HEK293 (cell line): ENCODE data around the gene FAF2.
A peak's percentile ranks its signal among the peaks of the same experiment; 100 is the strongest.

Experiments used
- CTCF ChIA-PET: fragments of 350-600 bp; formaldehyde crosslinking; extraction: SDS; loops from one replicate; lab custom pipeline; 2021; ENCODE audit warnings: antibody characterized with exemption; lab: Yijun Ruan, JAX
- POLR2A ChIA-PET: fragments of 300-600 bp; formaldehyde crosslinking; extraction: SDS; loops from one replicate; lab custom pipeline; 2020; ENCODE audit warnings: antibody characterized with exemption, inconsistent platforms; lab: Yijun Ruan, JAX
- H3K27ac ChIP-seq: fragments of 200-500 bp; sonication (Bioruptor generic); 2 replicates; pipeline ENCODE4 v1.5.1; 2014; ENCODE audit warnings: low read depth, low read length, control low read depth, inconsistent platforms; ENCODE audit errors: extremely low read depth
- H3K36me3 ChIP-seq, 2 experiments: fragments of 200-500 bp in 1 of 2; sonication (Bioruptor generic) in 1 of 2; 1 replicate in 1 of 2; 2 replicates in 1 of 2; pipeline ENCODE4 v1.5.1; 2014 to 2017; ENCODE audit warnings: inconsistent platforms in 2 of 2, low read length in 2 of 2; ENCODE audit not compliant: control insufficient read depth in 2 of 2, insufficient read depth in 1 of 2
- H3K4me1 ChIP-seq: fragments of 200-500 bp; sonication (Bioruptor generic); 2 replicates; pipeline ENCODE4 v1.5.1; 2014; ENCODE audit warnings: mild to moderate bottlenecking, low read length, inconsistent platforms; ENCODE audit not compliant: control insufficient read depth, insufficient read depth
- H3K4me3 ChIP-seq: 2 replicates; pipeline ENCODE4 v1.5.1; 2011; ENCODE audit warnings: low read depth, mild to moderate bottlenecking, control low read depth, low read length, moderate library complexity
- H3K9me3 ChIP-seq: fragments of 200-500 bp; sonication (Bioruptor generic); 2 replicates; pipeline ENCODE4 v1.5.1; 2014; ENCODE audit warnings: low read depth, low read length, inconsistent platforms; ENCODE audit not compliant: control insufficient read depth, insufficient read depth
- HOXD13 ChIP-seq: sonication (generic); formaldehyde crosslinking; IDR thresholded peaks from 2 replicates; pipeline ENCODE4 v1.8.0; 2022; ENCODE audit warnings: missing genetic modification reagents, borderline replicate concordance
- REST ChIP-seq: fragments of 450-650 bp; formaldehyde crosslinking; IDR thresholded peaks from 2 replicates; pipeline ENCODE4 v1.5.1; 2016; ENCODE audit warnings: missing biosample characterization, missing genetic modification characterization
- ZBTB7A ChIP-seq: fragments of 450-650 bp; formaldehyde crosslinking; IDR thresholded peaks from 2 replicates; pipeline ENCODE4 v1.5.1; 2016; ENCODE audit warnings: low read depth, missing biosample characterization, missing genetic modification characterization
- ZNF16 ChIP-seq: fragments of 450-650 bp; formaldehyde crosslinking; IDR thresholded peaks from 2 replicates; pipeline ENCODE4 v1.5.1; 2016; ENCODE audit warnings: low read depth, missing biosample characterization, missing genetic modification characterization
- ZNF169 ChIP-seq: fragments of 450-650 bp; formaldehyde crosslinking; IDR thresholded peaks from 2 replicates; pipeline ENCODE4 v1.5.1; 2016; ENCODE audit warnings: missing biosample characterization, missing genetic modification characterization
- ZNF302 ChIP-seq: fragments of 450-650 bp; formaldehyde crosslinking; IDR thresholded peaks from 2 replicates; pipeline ENCODE4 v1.5.1; 2016; ENCODE audit warnings: missing biosample characterization, missing genetic modification characterization, low read depth
- ZNF311 ChIP-seq: fragments of 450-650 bp; formaldehyde crosslinking; IDR thresholded peaks from 2 replicates; pipeline ENCODE4 v1.5.1; 2017; ENCODE audit warnings: missing biosample characterization, missing genetic modification characterization, borderline replicate concordance
- ZNF350 ChIP-seq: fragments of 450-650 bp; formaldehyde crosslinking; IDR thresholded peaks from 2 replicates; pipeline ENCODE4 v1.5.0; 2017; ENCODE audit warnings: missing biosample characterization, mild to moderate bottlenecking, missing genetic modification characterization
- ZNF362 ChIP-seq: fragments of 450-650 bp; formaldehyde crosslinking; IDR thresholded peaks from 2 replicates; pipeline ENCODE4 v1.5.1; 2016; ENCODE audit warnings: missing biosample characterization, missing genetic modification characterization
- ZNF529 ChIP-seq: fragments of 450-650 bp; formaldehyde crosslinking; IDR thresholded peaks from 2 replicates; pipeline ENCODE4 v1.5.1; 2017; ENCODE audit warnings: missing genetic modification characterization, missing biosample characterization; ENCODE audit not compliant: insufficient replicate concordance
- ZNF585B ChIP-seq: fragments of 450-650 bp; formaldehyde crosslinking; IDR thresholded peaks from 2 replicates; pipeline ENCODE4 v1.5.1; 2016; ENCODE audit warnings: missing biosample characterization, missing genetic modification characterization
- ZNF645 ChIP-seq: fragments of 450-650 bp; formaldehyde crosslinking; IDR thresholded peaks from 2 replicates; pipeline ENCODE4; 2016; ENCODE audit warnings: missing biosample characterization, missing genetic modification characterization
- ZNF791 ChIP-seq: fragments of 450-650 bp; formaldehyde crosslinking; IDR thresholded peaks from 2 replicates; pipeline ENCODE4 v1.5.1; 2016; ENCODE audit warnings: missing biosample characterization, missing genetic modification characterization
- ZNF830 ChIP-seq: fragments of 450-650 bp; IDR thresholded peaks from 2 replicates; pipeline ENCODE4 v1.5.0; 2018; ENCODE audit warnings: missing biosample characterization, missing genetic modification characterization, low read depth, mild to moderate bottlenecking, moderate library complexity
- ZNF843 ChIP-seq: fragments of 450-650 bp; formaldehyde crosslinking; IDR thresholded peaks from 2 replicates; pipeline ENCODE4 v1.5.1; 2016; ENCODE audit warnings: missing biosample characterization, missing genetic modification characterization
- ZSCAN23 ChIP-seq: fragments of 450-650 bp; formaldehyde crosslinking; IDR thresholded peaks from 2 replicates; pipeline ENCODE4 v1.5.1; 2016; ENCODE audit warnings: missing biosample characterization, missing genetic modification characterization
- TF ChIP-seq, protein P1 (sequence below): fragments of 450-650 bp; formaldehyde crosslinking; IDR thresholded peaks from 2 replicates; pipeline ENCODE4 v1.5.1; 2017; ENCODE audit warnings: missing biosample characterization, missing genetic modification characterization

The FAF2 gene

DNA sequence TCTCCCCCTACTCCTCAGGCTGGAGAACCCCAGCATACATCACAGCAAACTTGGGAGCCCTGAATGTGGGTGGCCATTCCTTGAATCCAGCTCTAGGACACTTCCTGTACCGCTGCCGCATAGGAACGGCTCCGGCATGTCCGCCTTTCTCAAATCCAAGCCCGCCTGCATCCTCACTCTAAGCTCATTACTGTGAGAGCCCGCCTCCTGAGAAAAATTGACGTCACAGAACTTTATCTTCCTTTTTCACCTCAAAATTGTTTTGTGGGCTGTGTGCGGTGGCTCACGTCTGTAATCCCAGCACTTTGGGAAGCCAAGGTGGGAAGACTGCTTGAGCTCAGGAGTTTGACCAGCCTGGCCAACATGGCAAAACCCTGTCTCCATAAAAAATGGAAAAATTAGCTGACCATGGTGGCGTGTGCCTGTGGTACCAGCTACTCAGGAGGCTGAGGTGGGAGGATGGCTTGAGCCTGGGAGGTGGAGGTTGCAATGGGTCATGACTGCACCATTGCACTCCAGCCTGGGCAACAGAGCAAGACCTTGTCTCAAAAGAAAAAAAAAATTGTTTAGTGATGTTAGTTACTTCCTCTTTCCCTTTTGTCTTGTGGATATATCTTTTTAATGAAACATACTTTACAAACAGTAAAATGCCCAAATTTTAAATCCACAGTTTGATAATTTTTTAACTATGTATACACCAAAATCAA, 66.2 kb downstream of the FAF2 start:
- Histone ChIP-seq H3K4me3 (no peak overlapping the region), H3K36me3 (peaks cover 0 to 6% of the 10 kb centered on the region in 2 experiments; a peak in 1 of 3 replicates), H3K9me3 (no peaks in the 10 kb centered on the region), H3K4me1 (no peaks in the 10 kb centered on the region), H3K27ac (no peak overlapping the region)
- POLR2A ChIA-PET, result interaction anchor here (0.6 to 0.9 kb wide), 2 partner anchors 23 to 487 kb away, joined by 3 to 5 read pairs; no protein-coding TSS in a partner anchor
- CTCF ChIA-PET, result no interaction called here
- TF ChIP-seq ZNF350 (tag by site-specific recombination) (no peak), ZNF843 (tag by site-specific recombination) (no peak), HOXD13 (CRISPR knock-in tag) (no peak)

- Histone ChIP-seq H3K27ac (no peak overlapping the region), H3K36me3 (no peaks in the 10 kb centered on the region), H3K4me1 (no peaks in the 10 kb centered on the region), H3K9me3 (no peaks in the 10 kb centered on the region), H3K4me3 (no peak overlapping the region)
- TF ChIP-seq ZNF830 (tag by site-specific recombination), result no peak
- no peak for TF ChIP-seq ZNF585B
- TF ChIP-seq, protein P1, sequence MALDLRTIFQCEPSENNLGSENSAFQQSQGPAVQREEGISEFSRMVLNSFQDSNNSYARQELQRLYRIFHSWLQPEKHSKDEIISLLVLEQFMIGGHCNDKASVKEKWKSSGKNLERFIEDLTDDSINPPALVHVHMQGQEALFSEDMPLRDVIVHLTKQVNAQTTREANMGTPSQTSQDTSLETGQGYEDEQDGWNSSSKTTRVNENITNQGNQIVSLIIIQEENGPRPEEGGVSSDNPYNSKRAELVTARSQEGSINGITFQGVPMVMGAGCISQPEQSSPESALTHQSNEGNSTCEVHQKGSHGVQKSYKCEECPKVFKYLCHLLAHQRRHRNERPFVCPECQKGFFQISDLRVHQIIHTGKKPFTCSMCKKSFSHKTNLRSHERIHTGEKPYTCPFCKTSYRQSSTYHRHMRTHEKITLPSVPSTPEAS (tag by site-specific recombination), result peak; percentile 64
- CTCF ChIA-PET, result interaction anchor here (0.6 kb wide), 1 partner anchor 75 kb away, joined by 3 read pairs; no protein-coding TSS in a partner anchor
- POLR2A ChIA-PET, result no interaction called here
Observed at GRCh38 chr5:176515396-176515795, 67.2 kb downstream of the FAF2 start.

GRCh38 chr5:176517053-176517661, 69.0 kb downstream of the FAF2 start:
- Histone ChIP-seq H3K27ac (no peak overlapping the region), H3K36me3 (no peaks in the 10 kb centered on the region), H3K9me3 (no peaks in the 10 kb centered on the region), H3K4me3 (no peak overlapping the region), H3K4me1 (no peaks in the 10 kb centered on the region)
- TF ChIP-seq ZSCAN23 (tag by site-specific recombination), result no peak
- TF ChIP-seq ZNF169, result no peak
- TF ChIP-seq ZNF302 (tag by site-specific recombination), result no peak
- no peak for TF ChIP-seq ZNF529 (tag by site-specific recombination)
- TF ChIP-seq ZNF791 (tag by site-specific recombination), result no peak
- TF ChIP-seq ZNF362 (tag by site-specific recombination), result no peak
- TF ChIP-seq ZNF311 (tag by site-specific recombination), result no peak
- no peak for TF ChIP-seq ZNF16 (tag by site-specific recombination)
- no peak for TF ChIP-seq ZNF645 (tag by site-specific recombination)
- no peak for TF ChIP-seq ZBTB7A (tag by site-specific recombination)
- no peak for TF ChIP-seq REST
- ChIA-PET CTCF (no interaction called here), POLR2A (interaction anchor here (0.6 to 0.7 kb wide), 2 partner anchors 41 to 452 kb away, joined by 5 read pairs; no protein-coding TSS in a partner anchor)
